ENCODE results near the gene ZNF200.

ZNF200 gene

GRCh38 chr16:3242709-3243108 is 7.8 kb upstream of the ZNF200 start:
- H3K36me3 ChIP-seq (ENCODE audit: insufficient read depth, low read length), result no peaks in the 10 kb centered on the region
- no peaks in the 10 kb centered on the region for H3K9me3 ChIP-seq (ENCODE audit: insufficient read depth, low read length, severe bottlenecking)
- no peak for TF ChIP-seq CTCF (IDR thresholded peaks at IDR 0.05; ENCODE audit: borderline replicate concordance, extremely low read depth, low read length, poor library complexity, severe bottlenecking)
- no peak for TF ChIP-seq EZH2 (IDR thresholded peaks at IDR 0.05; ENCODE audit: borderline replicate concordance, low read depth, low read length, severe bottlenecking)
- H3K4me2 ChIP-seq (ENCODE audit: insufficient read depth, low read length), result no peak overlapping the region
- no peak overlapping the region for H2AFZ ChIP-seq (ENCODE audit: low read depth, low read length)
- no peak overlapping the region for H3K27ac ChIP-seq (ENCODE audit: low read length)
- no peaks in the 10 kb centered on the region for H3K4me1 ChIP-seq (ENCODE audit: insufficient read depth, low read length)
- no peak overlapping the region for H3K4me3 ChIP-seq (ENCODE audit: low read depth in 1 of 2, low read length in 2 of 2)
- DNase-seq (no peak), ATAC-seq (ENCODE audit: insufficient read depth, low read depth) (no peak)
- H3K27me3 ChIP-seq (ENCODE audit: insufficient read depth, low read length, poor library complexity), result no peaks in the 10 kb centered on the region
- no peaks in the 10 kb centered on the region for H3K79me2 ChIP-seq (ENCODE audit: insufficient read depth, low read length)
- H4K20me1 ChIP-seq (ENCODE audit: insufficient read depth, low read length), result no peaks in the 10 kb centered on the region
- no peak overlapping the region for H3K9ac ChIP-seq (ENCODE audit: low read depth, low read length)

GRCh38 chr16:3241761-3242160 is 6.8 kb upstream of the ZNF200 start:
- Histone ChIP-seq H3K4me3 (ENCODE audit: low read depth in 1 of 2, low read length in 2 of 2) (no peak overlapping the region), H3K79me2 (ENCODE audit: insufficient read depth, low read length) (no peaks in the 10 kb centered on the region), H3K36me3 (ENCODE audit: insufficient read depth, low read length) (no peaks in the 10 kb centered on the region), H3K27me3 (ENCODE audit: insufficient read depth, low read length, poor library complexity) (no peaks in the 10 kb centered on the region), H2AFZ (ENCODE audit: low read depth, low read length) (no peak overlapping the region), H3K9ac (ENCODE audit: low read depth, low read length) (no peak overlapping the region), H3K4me1 (ENCODE audit: insufficient read depth, low read length) (no peaks in the 10 kb centered on the region), H3K4me2 (ENCODE audit: insufficient read depth, low read length) (no peak overlapping the region), H3K9me3 (ENCODE audit: insufficient read depth, low read length, severe bottlenecking) (no peaks in the 10 kb centered on the region), H3K27ac (ENCODE audit: low read length) (no peak overlapping the region), H4K20me1 (ENCODE audit: insufficient read depth, low read length) (no peaks in the 10 kb centered on the region)
- DNase-seq (no peak), ATAC-seq (ENCODE audit: insufficient read depth, low read depth) (no peak)
- TF ChIP-seq CTCF (IDR thresholded peaks at IDR 0.05; ENCODE audit: borderline replicate concordance, extremely low read depth, low read length, poor library complexity, severe bottlenecking) (no peak), EZH2 (IDR thresholded peaks at IDR 0.05; ENCODE audit: borderline replicate concordance, low read depth, low read length, severe bottlenecking) (no peak)

GRCh38 chr16:3235856-3236669 is 1.1 kb upstream of the ZNF200 start:
- no peak overlapping the region for H2AFZ ChIP-seq (ENCODE audit: low read depth, low read length)
- H3K4me3 ChIP-seq (ENCODE audit: low read depth in 1 of 2, low read length in 2 of 2), result no peak overlapping the region
- peaks cover 9% of the 10 kb centered on the region; the same call in 1 of the 2 replicates for H4K20me1 ChIP-seq (ENCODE audit: insufficient read depth, low read length)
- no peak overlapping the region for H3K9ac ChIP-seq (ENCODE audit: low read depth, low read length)
- DNase-seq, result no peak
- H3K36me3 ChIP-seq (ENCODE audit: insufficient read depth, low read length), result peaks cover 35% of the 10 kb centered on the region
- H3K9me3 ChIP-seq (ENCODE audit: insufficient read depth, low read length, severe bottlenecking), result no peaks in the 10 kb centered on the region
- H3K27me3 ChIP-seq (ENCODE audit: insufficient read depth, low read length, poor library complexity), result no peaks in the 10 kb centered on the region
- peaks cover 35% of the 10 kb centered on the region for H3K79me2 ChIP-seq (ENCODE audit: insufficient read depth, low read length)
- TF ChIP-seq CTCF (IDR thresholded peaks at IDR 0.05; ENCODE audit: borderline replicate concordance, extremely low read depth, low read length, poor library complexity, severe bottlenecking) (no peak), EZH2 (IDR thresholded peaks at IDR 0.05; ENCODE audit: borderline replicate concordance, low read depth, low read length, severe bottlenecking) (no peak)
- H3K4me2 ChIP-seq (ENCODE audit: insufficient read depth, low read length), result no peak overlapping the region
- no peak for ATAC-seq (ENCODE audit: insufficient read depth, low read depth)
- H3K4me1 ChIP-seq (ENCODE audit: insufficient read depth, low read length), result peaks cover 25% of the 10 kb centered on the region
- no peak overlapping the region for H3K27ac ChIP-seq (ENCODE audit: low read length)
